GM12878 (cell line): ENCODE measurements around the gene CNTN2. TPM values are rescaled to one million over a fixed set of nuclear protein-coding genes. Genes with fewer than 3 reads are reported as not detected.

Source experiments
- BHLHE40 ChIP-seq, 2 experiments: fragments of 450-650 bp in 1 of 2; IDR thresholded peaks; 2 replicates each; pipeline ENCODE4 v1.6.1; 2011 to 2017; ENCODE audit warnings: low read depth in 2 of 2, borderline replicate concordance in 1 of 2, improper control_type of control experiment in 1 of 2, low read length in 1 of 2, mild to moderate bottlenecking in 1 of 2
- BMI1 ChIP-seq: fragments of 450-650 bp; IDR thresholded peaks from 2 replicates; pipeline ENCODE4 v1.6.1; 2016; ENCODE audit warnings: mild to moderate bottlenecking, moderate library complexity, borderline replicate concordance
- CBX5 ChIP-seq: sonication (generic); IDR thresholded peaks from 2 replicates; pipeline ENCODE4 v1.6.1; 2016; ENCODE audit warnings: low read depth, moderate library complexity, mild to moderate bottlenecking, inconsistent platforms
- ETV6 ChIP-seq, 2 experiments: fragments of 450-650 bp in 1 of 2; IDR thresholded peaks in 1 of 2; conservative IDR thresholded peaks in 1 of 2; 2 replicates each; pipeline ENCODE4 v1.6.1; 2014; ENCODE audit warnings: antibody characterized with exemption in 1 of 2, borderline replicate concordance in 1 of 2, low read depth in 1 of 2, mild to moderate bottlenecking in 1 of 2, moderate library complexity in 1 of 2
- JUND ChIP-seq: IDR thresholded peaks from 2 replicates; pipeline ENCODE4 v1.6.1; 2012; ENCODE audit warnings: low read depth, mild to moderate bottlenecking, low read length, improper control_type of control experiment, moderate library complexity
- TBL1XR1 ChIP-seq: IDR thresholded peaks from 2 replicates; pipeline ENCODE4 v1.6.1; 2012; ENCODE audit warnings: low read depth, low read length, improper control_type of control experiment
- TCF7 ChIP-seq: IDR thresholded peaks from 2 replicates; pipeline ENCODE4 v1.6.1; 2014; ENCODE audit warnings: antibody characterized with exemption, borderline replicate concordance
- ZZZ3 ChIP-seq: IDR thresholded peaks from 2 replicates; pipeline ENCODE4 v1.6.1; 2011; ENCODE audit warnings: low read depth; ENCODE audit not compliant: control insufficient read depth, insufficient read length
- polyA plus RNA-seq, 11 experiments: library from polyadenylated mRNA; depleted of rRNA in 4 of 11; unstranded in 6 of 11; stranded (reverse) in 5 of 11; fragments of >200 nt; fragmentation: Nextera tagmentation in 4 of 11; fragmentation: Illumina TruSeq in 1 of 11; extraction: Ambion mirVana in 4 of 11; extraction: Trizol in 1 of 11; gene quantifications; 1 replicate in 1 of 11; 2 replicates in 10 of 11; pipeline versions ENCODE4 v1.2.1 to v1.2.3, GENCODE V29; 2011 to 2016; ENCODE audit warnings: inconsistent platforms in 2 of 11, missing spikeins in 2 of 11, low read depth in 1 of 11
- total RNA-seq, 4 experiments: library from RNA; depleted of rRNA in 3 of 4; stranded (reverse); fragments of >200 nt in 3 of 4; fragmentation: Illumina TruSeq in 1 of 4; extraction: Trizol in 1 of 4; gene quantifications; 2 replicates each; pipeline versions ENCODE4 v1.2.1 to v1.2.3, GENCODE V29; 2013 to 2021
- TF ChIP-seq, protein P1 (sequence below): IDR thresholded peaks from 2 replicates; pipeline ENCODE4 v1.6.1; 2011; ENCODE audit warnings: low read depth, mild to moderate bottlenecking, low read length, moderate library complexity, borderline replicate concordance; ENCODE audit errors: extremely low read depth
- TF ChIP-seq, protein P2 (sequence below): fragments of 450-650 bp; IDR thresholded peaks from 2 replicates; pipeline ENCODE4 v1.6.1; 2016; ENCODE audit warnings: mild to moderate bottlenecking, moderate library complexity, borderline replicate concordance
- TF ChIP-seq, protein P3 (sequence below): fragments of 450-650 bp; IDR thresholded peaks from 2 replicates; pipeline ENCODE4 v1.6.1; 2017; ENCODE audit warnings: low read depth, mild to moderate bottlenecking, moderate library complexity

The CNTN2 gene
- total and polyA plus RNA-seq, 10 of the 15 experiments (the other 5 are each of a cell fraction or from before 2014, with no cell fraction given): 0.03 TPM; not detected in 9

GRCh38 chr1:205018381-205018780, 24.6 kb upstream of the CNTN2 start (continued):
- TF ChIP-seq ETV6 (conservative IDR thresholded peaks at IDR 0.05 in 1 of 2, IDR thresholded peaks at IDR 0.05 in 1 of 2; ENCODE audit: borderline replicate concordance in 1 of 2, low read depth in 1 of 2) (no peak), TCF7 (no peak), BHLHE40 (IDR thresholded peaks at IDR 0.05; ENCODE audit: borderline replicate concordance in 1 of 2, low read depth in 2 of 2, low read length in 1 of 2) (no peak), TBL1XR1 (no peak), BMI1 (no peak), JUND (no peak), ZZZ3 (no peak), CBX5 (no peak)
- TF ChIP-seq, protein P1, sequence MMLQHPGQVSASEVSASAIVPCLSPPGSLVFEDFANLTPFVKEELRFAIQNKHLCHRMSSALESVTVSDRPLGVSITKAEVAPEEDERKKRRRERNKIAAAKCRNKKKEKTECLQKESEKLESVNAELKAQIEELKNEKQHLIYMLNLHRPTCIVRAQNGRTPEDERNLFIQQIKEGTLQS: no peak
- TF ChIP-seq, protein P2, sequence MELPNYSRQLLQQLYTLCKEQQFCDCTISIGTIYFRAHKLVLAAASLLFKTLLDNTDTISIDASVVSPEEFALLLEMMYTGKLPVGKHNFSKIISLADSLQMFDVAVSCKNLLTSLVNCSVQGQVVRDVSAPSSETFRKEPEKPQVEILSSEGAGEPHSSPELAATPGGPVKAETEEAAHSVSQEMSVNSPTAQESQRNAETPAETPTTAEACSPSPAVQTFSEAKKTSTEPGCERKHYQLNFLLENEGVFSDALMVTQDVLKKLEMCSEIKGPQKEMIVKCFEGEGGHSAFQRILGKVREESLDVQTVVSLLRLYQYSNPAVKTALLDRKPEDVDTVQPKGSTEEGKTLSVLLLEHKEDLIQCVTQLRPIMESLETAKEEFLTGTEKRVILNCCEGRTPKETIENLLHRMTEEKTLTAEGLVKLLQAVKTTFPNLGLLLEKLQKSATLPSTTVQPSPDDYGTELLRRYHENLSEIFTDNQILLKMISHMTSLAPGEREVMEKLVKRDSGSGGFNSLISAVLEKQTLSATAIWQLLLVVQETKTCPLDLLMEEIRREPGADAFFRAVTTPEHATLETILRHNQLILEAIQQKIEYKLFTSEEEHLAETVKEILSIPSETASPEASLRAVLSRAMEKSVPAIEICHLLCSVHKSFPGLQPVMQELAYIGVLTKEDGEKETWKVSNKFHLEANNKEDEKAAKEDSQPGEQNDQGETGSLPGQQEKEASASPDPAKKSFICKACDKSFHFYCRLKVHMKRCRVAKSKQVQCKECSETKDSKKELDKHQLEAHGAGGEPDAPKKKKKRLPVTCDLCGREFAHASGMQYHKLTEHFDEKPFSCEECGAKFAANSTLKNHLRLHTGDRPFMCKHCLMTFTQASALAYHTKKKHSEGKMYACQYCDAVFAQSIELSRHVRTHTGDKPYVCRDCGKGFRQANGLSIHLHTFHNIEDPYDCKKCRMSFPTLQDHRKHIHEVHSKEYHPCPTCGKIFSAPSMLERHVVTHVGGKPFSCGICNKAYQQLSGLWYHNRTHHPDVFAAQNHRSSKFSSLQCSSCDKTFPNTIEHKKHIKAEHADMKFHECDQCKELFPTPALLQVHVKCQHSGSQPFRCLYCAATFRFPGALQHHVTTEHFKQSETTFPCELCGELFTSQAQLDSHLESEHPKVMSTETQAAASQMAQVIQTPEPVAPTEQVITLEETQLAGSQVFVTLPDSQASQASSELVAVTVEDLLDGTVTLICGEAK: no peak
- TF ChIP-seq, protein P3, sequence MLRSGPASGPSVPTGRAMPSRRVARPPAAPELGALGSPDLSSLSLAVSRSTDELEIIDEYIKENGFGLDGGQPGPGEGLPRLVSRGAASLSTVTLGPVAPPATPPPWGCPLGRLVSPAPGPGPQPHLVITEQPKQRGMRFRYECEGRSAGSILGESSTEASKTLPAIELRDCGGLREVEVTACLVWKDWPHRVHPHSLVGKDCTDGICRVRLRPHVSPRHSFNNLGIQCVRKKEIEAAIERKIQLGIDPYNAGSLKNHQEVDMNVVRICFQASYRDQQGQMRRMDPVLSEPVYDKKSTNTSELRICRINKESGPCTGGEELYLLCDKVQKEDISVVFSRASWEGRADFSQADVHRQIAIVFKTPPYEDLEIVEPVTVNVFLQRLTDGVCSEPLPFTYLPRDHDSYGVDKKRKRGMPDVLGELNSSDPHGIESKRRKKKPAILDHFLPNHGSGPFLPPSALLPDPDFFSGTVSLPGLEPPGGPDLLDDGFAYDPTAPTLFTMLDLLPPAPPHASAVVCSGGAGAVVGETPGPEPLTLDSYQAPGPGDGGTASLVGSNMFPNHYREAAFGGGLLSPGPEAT: no peak
